ENCODE measurements around the gene LRRC41. TPM values are rescaled to one million over a fixed set of nuclear protein-coding genes. Genes with fewer than 3 reads are reported as not detected.

LRRC41 gene
- polyA plus RNA-seq, 1 donor from 2014 or later: 52.9 TPM

GRCh38 chr1:46288485-46289133 is 14.8 kb downstream of the LRRC41 start:
- Histone ChIP-seq H3F3A (ENCODE audit: insufficient read depth, low read length, poor library complexity, severe bottlenecking) (no peaks in the 10 kb centered on the region), H3K27me3 (ENCODE audit: insufficient read depth, low read depth, low read length) (no peaks in the 10 kb centered on the region), H4K20me1 (ENCODE audit: insufficient read depth) (no peaks in the 10 kb centered on the region), H3K9ac (ENCODE audit: low read length) (no peak overlapping the region), H3K9me3 (ENCODE audit: low read length) (no peaks in the 10 kb centered on the region), H3K27ac (ENCODE audit: low read length) (no peak overlapping the region), H3K4me2 (ENCODE audit: low read length) (no peak overlapping the region), H3K9me2 (ENCODE audit: insufficient read depth, low read length) (no peaks in the 10 kb centered on the region), H3K79me2 (replicated peaks; ENCODE audit: insufficient read depth, low read length) (no peaks in the 10 kb centered on the region), H3K36me3 (ENCODE audit: insufficient read depth, low read length) (peaks cover 5% of the 10 kb centered on the region), H2AFZ (ENCODE audit: low read depth, low read length) (no peak overlapping the region), H3K4me3 (ENCODE audit: low read length) (no peak overlapping the region)
- TF ChIP-seq SMC3 (conservative IDR thresholded peaks at IDR 0.05; ENCODE audit: poor library complexity) (no peak), MXI1 (conservative IDR thresholded peaks at IDR 0.05; ENCODE audit: poor library complexity, severe bottlenecking) (no peak), TAF1 (IDR thresholded peaks at IDR 0.05; ENCODE audit: low read depth) (no peak), POLR2AphosphoS5 (IDR thresholded peaks at IDR 0.05) (no peak)
- TF ChIP-seq, protein P1, sequence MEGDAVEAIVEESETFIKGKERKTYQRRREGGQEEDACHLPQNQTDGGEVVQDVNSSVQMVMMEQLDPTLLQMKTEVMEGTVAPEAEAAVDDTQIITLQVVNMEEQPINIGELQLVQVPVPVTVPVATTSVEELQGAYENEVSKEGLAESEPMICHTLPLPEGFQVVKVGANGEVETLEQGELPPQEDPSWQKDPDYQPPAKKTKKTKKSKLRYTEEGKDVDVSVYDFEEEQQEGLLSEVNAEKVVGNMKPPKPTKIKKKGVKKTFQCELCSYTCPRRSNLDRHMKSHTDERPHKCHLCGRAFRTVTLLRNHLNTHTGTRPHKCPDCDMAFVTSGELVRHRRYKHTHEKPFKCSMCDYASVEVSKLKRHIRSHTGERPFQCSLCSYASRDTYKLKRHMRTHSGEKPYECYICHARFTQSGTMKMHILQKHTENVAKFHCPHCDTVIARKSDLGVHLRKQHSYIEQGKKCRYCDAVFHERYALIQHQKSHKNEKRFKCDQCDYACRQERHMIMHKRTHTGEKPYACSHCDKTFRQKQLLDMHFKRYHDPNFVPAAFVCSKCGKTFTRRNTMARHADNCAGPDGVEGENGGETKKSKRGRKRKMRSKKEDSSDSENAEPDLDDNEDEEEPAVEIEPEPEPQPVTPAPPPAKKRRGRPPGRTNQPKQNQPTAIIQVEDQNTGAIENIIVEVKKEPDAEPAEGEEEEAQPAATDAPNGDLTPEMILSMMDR (IDR thresholded peaks at IDR 0.05; ENCODE audit: poor library complexity, severe bottlenecking): no peak

- Histone ChIP-seq H2AFZ (ENCODE audit: low read depth, low read length) (no peak overlapping the region), H3K9me2 (ENCODE audit: insufficient read depth, low read length) (no peaks in the 10 kb centered on the region), H3K4me2 (ENCODE audit: low read length) (no peak overlapping the region), H3K9me3 (ENCODE audit: low read length) (no peaks in the 10 kb centered on the region), H3K9ac (ENCODE audit: low read length) (no peak overlapping the region), H3K79me2 (replicated peaks; ENCODE audit: insufficient read depth, low read length) (no peaks in the 10 kb centered on the region), H3K4me3 (ENCODE audit: low read length) (no peak overlapping the region), H3F3A (ENCODE audit: insufficient read depth, low read length, poor library complexity, severe bottlenecking) (no peaks in the 10 kb centered on the region), H3K27ac (ENCODE audit: low read length) (no peak overlapping the region), H3K36me3 (ENCODE audit: insufficient read depth, low read length) (peaks cover 5% of the 10 kb centered on the region), H4K20me1 (ENCODE audit: insufficient read depth) (no peaks in the 10 kb centered on the region), H3K27me3 (ENCODE audit: insufficient read depth, low read depth, low read length) (no peaks in the 10 kb centered on the region)
- TF ChIP-seq SMC3 (conservative IDR thresholded peaks at IDR 0.05; ENCODE audit: poor library complexity): no peak
- TF ChIP-seq RAD21 (conservative IDR thresholded peaks at IDR 0.05): no peak
- no peak for TF ChIP-seq EP300 (conservative IDR thresholded peaks at IDR 0.05; ENCODE audit: poor library complexity, severe bottlenecking)
- no peak for TF ChIP-seq TAF1 (IDR thresholded peaks at IDR 0.05; ENCODE audit: low read depth)
Measured at GRCh38 chr1:46285730-46286477, 17.5 kb downstream of the LRRC41 start.

DNA sequence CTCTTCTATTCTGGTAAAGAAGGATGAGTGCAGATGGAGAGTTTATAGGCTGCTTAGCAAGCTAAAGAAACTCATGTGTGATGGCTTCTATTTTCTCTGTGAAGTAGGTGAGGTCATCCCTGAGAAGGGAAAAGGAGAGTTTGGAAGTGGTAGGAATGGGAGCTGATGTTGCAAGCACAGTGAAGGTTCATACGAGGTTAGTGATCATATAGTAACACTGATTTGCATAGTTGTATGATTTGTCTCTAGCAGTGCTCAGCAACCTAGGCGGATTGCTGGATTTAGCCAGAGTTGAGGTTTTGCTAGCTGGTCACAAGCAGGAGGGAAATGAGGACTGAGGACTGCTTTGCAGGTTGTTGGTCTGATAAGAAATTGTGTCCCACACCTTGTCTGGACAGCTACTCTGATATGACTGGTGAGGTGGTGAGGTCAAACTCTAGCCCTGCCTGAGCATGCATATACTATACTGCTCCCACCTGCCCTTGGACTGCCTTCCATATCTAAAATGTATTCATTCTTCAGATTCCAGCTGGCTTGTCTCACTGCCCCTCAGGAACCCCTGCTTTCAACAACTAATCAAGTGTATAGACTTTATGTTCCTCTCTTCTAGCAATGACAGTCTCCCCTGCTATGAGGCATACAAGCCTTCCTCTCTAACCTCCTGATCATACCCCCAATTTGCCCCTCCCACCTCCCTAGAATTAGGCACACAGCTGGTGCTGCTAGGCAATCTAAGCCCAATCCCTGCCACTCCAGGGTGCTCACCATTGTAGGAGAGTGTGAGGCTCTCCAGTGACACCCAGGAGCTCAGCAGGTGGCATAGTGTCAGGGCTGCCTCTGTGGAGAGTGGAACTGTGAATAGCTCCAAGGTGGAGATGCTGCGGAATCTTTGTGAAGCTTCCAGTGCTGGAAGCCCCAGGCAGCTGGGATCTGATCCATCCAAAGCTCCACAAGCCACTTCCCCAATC is 18.5 kb downstream of the LRRC41 start:
- no peak overlapping the region for H3K4me3 ChIP-seq (ENCODE audit: low read length)
- no peaks in the 10 kb centered on the region for H3F3A ChIP-seq (ENCODE audit: insufficient read depth, low read length, poor library complexity, severe bottlenecking)
- no peaks in the 10 kb centered on the region for H3K79me2 ChIP-seq (replicated peaks; ENCODE audit: insufficient read depth, low read length)
- TF ChIP-seq RAD21 (conservative IDR thresholded peaks at IDR 0.05): no peak
- no peak for TF ChIP-seq TAF1 (IDR thresholded peaks at IDR 0.05; ENCODE audit: low read depth)
- no peak for TF ChIP-seq EZH2 (IDR thresholded peaks at IDR 0.05; ENCODE audit: borderline replicate concordance, insufficient read depth, low read length, poor library complexity, severe bottlenecking)
- TF ChIP-seq, protein P2, sequence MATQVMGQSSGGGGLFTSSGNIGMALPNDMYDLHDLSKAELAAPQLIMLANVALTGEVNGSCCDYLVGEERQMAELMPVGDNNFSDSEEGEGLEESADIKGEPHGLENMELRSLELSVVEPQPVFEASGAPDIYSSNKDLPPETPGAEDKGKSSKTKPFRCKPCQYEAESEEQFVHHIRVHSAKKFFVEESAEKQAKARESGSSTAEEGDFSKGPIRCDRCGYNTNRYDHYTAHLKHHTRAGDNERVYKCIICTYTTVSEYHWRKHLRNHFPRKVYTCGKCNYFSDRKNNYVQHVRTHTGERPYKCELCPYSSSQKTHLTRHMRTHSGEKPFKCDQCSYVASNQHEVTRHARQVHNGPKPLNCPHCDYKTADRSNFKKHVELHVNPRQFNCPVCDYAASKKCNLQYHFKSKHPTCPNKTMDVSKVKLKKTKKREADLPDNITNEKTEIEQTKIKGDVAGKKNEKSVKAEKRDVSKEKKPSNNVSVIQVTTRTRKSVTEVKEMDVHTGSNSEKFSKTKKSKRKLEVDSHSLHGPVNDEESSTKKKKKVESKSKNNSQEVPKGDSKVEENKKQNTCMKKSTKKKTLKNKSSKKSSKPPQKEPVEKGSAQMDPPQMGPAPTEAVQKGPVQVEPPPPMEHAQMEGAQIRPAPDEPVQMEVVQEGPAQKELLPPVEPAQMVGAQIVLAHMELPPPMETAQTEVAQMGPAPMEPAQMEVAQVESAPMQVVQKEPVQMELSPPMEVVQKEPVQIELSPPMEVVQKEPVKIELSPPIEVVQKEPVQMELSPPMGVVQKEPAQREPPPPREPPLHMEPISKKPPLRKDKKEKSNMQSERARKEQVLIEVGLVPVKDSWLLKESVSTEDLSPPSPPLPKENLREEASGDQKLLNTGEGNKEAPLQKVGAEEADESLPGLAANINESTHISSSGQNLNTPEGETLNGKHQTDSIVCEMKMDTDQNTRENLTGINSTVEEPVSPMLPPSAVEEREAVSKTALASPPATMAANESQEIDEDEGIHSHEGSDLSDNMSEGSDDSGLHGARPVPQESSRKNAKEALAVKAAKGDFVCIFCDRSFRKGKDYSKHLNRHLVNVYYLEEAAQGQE (IDR thresholded peaks at IDR 0.05; ENCODE audit: borderline replicate concordance): no peak
- TF ChIP-seq SMC3 (conservative IDR thresholded peaks at IDR 0.05; ENCODE audit: poor library complexity): no peak
- no peak for TF ChIP-seq EP300 (conservative IDR thresholded peaks at IDR 0.05; ENCODE audit: poor library complexity, severe bottlenecking)
- no peak for TF ChIP-seq POLR2AphosphoS5 (IDR thresholded peaks at IDR 0.05)
- TF ChIP-seq MXI1 (conservative IDR thresholded peaks at IDR 0.05; ENCODE audit: poor library complexity, severe bottlenecking): no peak
- TF ChIP-seq, protein P1 (IDR thresholded peaks at IDR 0.05; ENCODE audit: poor library complexity, severe bottlenecking): no peak
- no peak overlapping the region for H3K27ac ChIP-seq (ENCODE audit: low read length)
- no peaks in the 10 kb centered on the region for H4K20me1 ChIP-seq (ENCODE audit: insufficient read depth)
- H3K9me3 ChIP-seq (ENCODE audit: low read length): no peaks in the 10 kb centered on the region
- no peak overlapping the region for H3K4me2 ChIP-seq (ENCODE audit: low read length)
- H3K36me3 ChIP-seq (ENCODE audit: insufficient read depth, low read length): peaks cover 2% of the 10 kb centered on the region
- H3K9me2 ChIP-seq (ENCODE audit: insufficient read depth, low read length): no peaks in the 10 kb centered on the region
- no peaks in the 10 kb centered on the region for H3K27me3 ChIP-seq (ENCODE audit: insufficient read depth, low read depth, low read length)
- H3K9ac ChIP-seq (ENCODE audit: low read length): no peak overlapping the region
- H2AFZ ChIP-seq (ENCODE audit: low read depth, low read length): no peak overlapping the region

All from neural cell (in vitro differentiated cells).